Spinal cord (tissue), 10 donors: ENCODE results near the gene METRN. TPM values are rescaled to one million over a fixed set of nuclear protein-coding genes. Genes with fewer than 3 reads are reported as not detected.

Experiments
- DNase-seq, 6 donors: peaks; one replicate each; pipeline versions ENCODE4 v3.0.0 to v3.0.0-alpha.2; 2013 to 2015; ENCODE audit warnings: low spot score in 6 of 6, low read depth in 4 of 6
- H3K27ac ChIP-seq: one replicate; pipeline ENCODE4 v1.5.1; 2013; ENCODE audit warnings: low read depth, low read length, control low read depth
- H3K27me3 ChIP-seq: one replicate; pipeline ENCODE4 v1.6.1; 2013; ENCODE audit warnings: low read length; ENCODE audit not compliant: control insufficient read depth, insufficient read depth
- H3K36me3 ChIP-seq: one replicate; pipeline ENCODE4 v1.6.1; 2013; ENCODE audit warnings: low read length; ENCODE audit not compliant: control insufficient read depth, insufficient read depth
- H3K4me1 ChIP-seq: one replicate; pipeline ENCODE4 v1.6.1; 2013; ENCODE audit warnings: low read length; ENCODE audit not compliant: control insufficient read depth, insufficient read depth
- H3K4me3 ChIP-seq: one replicate; pipeline ENCODE4 v1.5.1; 2013; ENCODE audit warnings: low read depth, low read length, control low read depth
- H3K9me3 ChIP-seq: one replicate; pipeline ENCODE4 v1.6.1; 2013; ENCODE audit warnings: low read length; ENCODE audit not compliant: control insufficient read depth, insufficient read depth
- WGBS: methylation state at CpG from one replicate; pipeline ENCODE4 v1.1.5; 2013; ENCODE audit warnings: missing lambda C conversion rate; ENCODE audit not compliant: insufficient coverage; 5-methylcytosine and 5-hydroxymethylcytosine counted together
- polyA plus RNA-seq, 2 donors: library from polyadenylated mRNA; unstranded; fragments of 120-200 nt; gene quantifications; one replicate each; pipeline ENCODE4 v1.2.1, GENCODE V29; 2013; ENCODE audit not compliant: insufficient read length in 2 of 2
- total RNA-seq, 2 donors: library from RNA; depleted of rRNA in 1 of 2; stranded (reverse); fragments of 120-200 nt in 1 of 2; fragments of >200 nt in 1 of 2; gene quantifications; one replicate each; pipeline versions ENCODE4 v1.2.3 to v1.2.4, GENCODE V29; 2013 to 2014
- donor health status: healthy.

The METRN gene
- total and polyA plus RNA-seq, 4 donors = 75.5 to 402 (median 319) TPM

DNA sequence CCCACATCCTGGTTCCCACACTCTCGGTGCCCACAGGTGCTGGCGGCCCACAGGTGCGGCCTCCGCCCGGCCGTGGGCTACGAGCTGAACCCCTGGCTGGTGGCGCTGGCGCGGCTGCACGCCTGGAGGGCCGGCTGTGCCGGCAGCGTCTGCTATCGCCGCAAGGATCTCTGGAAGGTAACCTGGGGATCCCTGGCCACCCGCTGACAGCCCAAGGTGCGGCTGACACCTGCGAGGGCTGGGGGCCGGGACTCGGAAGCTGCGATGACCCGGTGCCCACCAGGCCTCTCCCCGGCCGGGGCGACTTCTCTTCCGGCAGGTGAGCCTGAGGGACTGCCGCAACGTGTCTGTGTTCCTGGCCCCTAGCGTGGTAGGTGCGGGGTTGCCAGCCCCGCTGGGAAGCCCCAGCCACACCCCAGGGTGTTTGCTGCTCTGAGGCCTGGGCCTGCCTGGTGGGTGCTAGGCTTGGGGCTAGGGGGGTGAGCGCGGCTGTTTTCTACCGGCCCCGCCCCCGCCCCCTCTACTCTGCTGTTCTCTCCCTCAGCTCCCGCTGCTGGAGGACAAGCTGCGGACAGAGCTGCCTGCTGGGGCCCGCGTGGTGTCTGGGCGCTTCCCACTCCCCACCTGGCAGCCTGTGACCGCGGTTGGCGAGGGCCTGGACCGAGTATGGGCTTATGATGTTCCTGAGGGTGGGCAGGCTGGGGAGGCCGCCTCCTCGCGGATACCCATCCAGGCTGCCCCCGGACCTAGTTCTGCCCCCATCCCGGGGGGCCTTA, 7.0 kb downstream of the METRN start:
- no peak for DNase-seq
- Histone ChIP-seq H3K4me3 (peak overlapping the region; percentile 29), H3K9me3 (no peaks in the 10 kb centered on the region), H3K27me3 (no peaks in the 10 kb centered on the region), H3K4me1 (peaks cover 80% of the 10 kb centered on the region), H3K36me3 (peaks cover 65% of the 10 kb centered on the region), H3K27ac (no peak overlapping the region)
- WGBS = 80% methylated on average over 44 of the region's 51 CpGs

DNA sequence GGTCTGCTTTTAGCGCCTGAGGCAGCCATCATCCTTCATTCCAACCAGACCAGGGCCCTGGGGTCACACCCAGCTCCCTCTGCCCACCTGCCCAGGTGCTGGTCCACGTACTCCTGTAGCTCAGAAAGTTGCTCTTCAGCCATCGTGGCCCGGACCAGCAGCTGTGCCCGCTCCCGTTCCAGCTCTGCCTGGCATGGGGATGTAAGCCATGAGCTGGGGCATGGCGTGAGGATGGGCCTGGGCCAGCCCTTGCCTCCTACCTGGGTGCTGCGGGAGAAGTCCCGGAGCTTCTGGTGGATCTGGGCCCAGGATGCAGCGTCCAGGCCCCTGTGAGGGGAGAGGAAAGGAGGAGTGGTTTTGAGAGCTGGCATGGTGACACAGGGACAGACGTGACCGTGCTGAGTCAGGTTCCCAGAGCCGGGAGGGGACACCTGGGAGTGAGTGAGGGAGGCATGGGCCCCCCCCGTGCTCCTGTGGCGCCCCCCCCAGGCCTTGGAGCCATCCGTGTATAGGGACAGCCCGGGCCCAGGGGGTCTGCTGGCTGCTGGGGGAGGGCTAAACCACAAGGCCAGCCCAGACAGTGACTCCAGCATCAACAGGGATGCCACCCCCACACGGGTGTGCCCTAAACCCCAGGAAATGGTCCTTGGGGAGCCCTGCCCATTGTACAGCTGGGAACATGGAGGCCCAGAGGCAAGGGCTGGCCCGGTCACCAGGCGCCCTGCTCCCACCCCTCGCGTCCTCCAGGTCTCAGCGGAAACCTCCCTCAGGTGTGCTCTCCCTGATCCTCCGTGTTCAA, 8.1 kb downstream of the METRN start:
- H3K4me1 ChIP-seq = peaks cover 79% of the 10 kb centered on the region
- H3K36me3 ChIP-seq = peaks cover 54% of the 10 kb centered on the region
- no peak for DNase-seq
- no peak overlapping the region for H3K27ac ChIP-seq
- H3K9me3 ChIP-seq = no peaks in the 10 kb centered on the region
- no peak overlapping the region for H3K4me3 ChIP-seq
- no peaks in the 10 kb centered on the region for H3K27me3 ChIP-seq
- 88% methylated on average over 24 of the region's 24 CpGs for WGBS

DNA sequence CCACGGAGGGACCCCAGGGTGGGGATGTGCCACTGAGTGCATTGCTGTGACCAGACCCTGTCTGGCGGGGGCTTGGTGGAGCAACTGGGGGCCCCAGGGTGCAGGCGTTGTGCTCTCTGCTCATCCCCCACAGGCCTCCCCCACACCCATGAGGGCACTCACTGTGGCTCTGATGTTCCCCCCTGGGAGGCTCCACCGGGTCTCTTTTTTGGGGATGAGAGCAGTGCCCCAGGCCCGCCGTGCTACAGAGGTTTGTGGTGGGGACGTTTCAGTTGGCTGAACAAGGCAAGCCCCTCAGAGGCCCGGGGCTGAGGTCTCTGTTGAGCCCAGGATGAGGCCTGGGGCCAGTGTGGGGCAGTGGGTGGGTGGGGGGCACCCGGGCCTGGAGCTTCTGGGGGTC, 8.8 kb downstream of the METRN start:
- no peak overlapping the region for H3K27ac ChIP-seq
- H3K36me3 ChIP-seq = peaks cover 48% of the 10 kb centered on the region
- H3K4me1 ChIP-seq = peaks cover 79% of the 10 kb centered on the region
- H3K9me3 ChIP-seq = no peaks in the 10 kb centered on the region
- WGBS = 88% methylated on average over 8 of the region's 9 CpGs
- no peak overlapping the region for H3K4me3 ChIP-seq
- no peak for DNase-seq
- no peaks in the 10 kb centered on the region for H3K27me3 ChIP-seq

DNA sequence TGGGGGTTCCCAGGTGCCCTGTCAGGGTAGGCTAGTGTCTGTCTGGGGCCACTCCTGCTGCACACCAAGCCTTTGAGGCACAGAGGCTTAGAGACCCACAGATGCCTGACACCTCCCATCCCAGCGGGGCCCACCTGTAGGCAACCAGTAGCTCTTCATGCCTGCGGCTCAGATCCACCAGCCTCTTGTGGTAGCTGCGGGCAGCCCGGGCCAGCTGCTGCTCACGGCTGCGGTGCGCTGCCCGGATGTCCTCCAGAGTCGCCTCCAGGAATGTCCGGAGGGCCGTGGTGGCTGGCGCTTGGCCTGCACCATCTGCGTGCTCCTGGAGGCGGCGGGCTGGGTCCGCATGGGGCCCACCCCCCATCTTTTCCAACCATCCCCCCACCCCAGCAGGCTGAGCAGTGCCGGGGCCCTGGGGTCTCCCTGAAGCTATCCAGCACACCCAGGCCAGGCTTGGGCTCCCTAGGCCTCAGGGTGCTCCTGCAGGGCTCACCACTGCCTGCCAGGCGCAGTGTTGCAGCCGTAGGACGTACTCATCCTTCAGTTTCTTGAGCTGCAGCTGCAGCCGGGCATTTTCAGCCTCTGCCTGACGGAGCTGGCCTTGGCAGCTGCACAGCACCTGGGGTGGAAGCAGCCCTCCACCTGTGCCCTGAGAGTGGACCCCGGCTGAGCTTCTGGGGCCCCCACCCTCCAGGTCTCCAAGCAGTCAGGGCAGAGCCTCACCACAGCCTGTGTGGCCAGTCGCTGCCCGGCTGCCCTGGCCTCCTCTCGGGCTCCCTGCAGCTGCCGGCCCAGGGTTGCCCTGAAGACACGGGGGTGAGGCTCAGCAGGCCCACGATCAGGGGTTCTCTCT, 9.5 kb downstream of the METRN start:
- 68% methylated on average over 29 of the region's 29 CpGs for WGBS
- H3K36me3 ChIP-seq = peaks cover 46% of the 10 kb centered on the region
- no peak overlapping the region for H3K27ac ChIP-seq
- no peaks in the 10 kb centered on the region for H3K27me3 ChIP-seq
- no peaks in the 10 kb centered on the region for H3K9me3 ChIP-seq
- no peak overlapping the region for H3K4me3 ChIP-seq
- H3K4me1 ChIP-seq = peaks cover 77% of the 10 kb centered on the region
- no peak for DNase-seq

DNA sequence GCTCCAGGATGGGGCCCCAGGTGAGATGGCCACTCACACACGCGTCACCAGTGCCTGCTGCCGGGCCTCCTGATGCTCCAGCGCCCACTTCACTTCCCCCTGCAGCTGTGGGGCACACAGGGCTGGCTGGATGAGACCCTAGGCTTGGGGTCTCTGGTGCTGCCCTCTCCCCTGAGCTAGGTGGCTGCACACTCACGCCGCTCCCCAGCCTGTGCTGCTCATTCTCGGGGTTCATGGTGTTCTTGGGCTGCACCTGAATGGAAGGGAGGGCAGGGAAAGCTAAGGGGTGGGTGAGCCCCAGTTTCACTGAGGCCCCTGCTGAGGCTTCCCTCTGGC, 10.1 kb downstream of the METRN start:
- Histone ChIP-seq H3K36me3 (peaks cover 52% of the 10 kb centered on the region), H3K9me3 (no peaks in the 10 kb centered on the region), H3K27me3 (no peaks in the 10 kb centered on the region), H3K4me3 (no peak overlapping the region), H3K27ac (no peak overlapping the region), H3K4me1 (peaks cover 76% of the 10 kb centered on the region)
- no peak for DNase-seq
- 81% methylated on average over 7 of the region's 7 CpGs for WGBS

DNA sequence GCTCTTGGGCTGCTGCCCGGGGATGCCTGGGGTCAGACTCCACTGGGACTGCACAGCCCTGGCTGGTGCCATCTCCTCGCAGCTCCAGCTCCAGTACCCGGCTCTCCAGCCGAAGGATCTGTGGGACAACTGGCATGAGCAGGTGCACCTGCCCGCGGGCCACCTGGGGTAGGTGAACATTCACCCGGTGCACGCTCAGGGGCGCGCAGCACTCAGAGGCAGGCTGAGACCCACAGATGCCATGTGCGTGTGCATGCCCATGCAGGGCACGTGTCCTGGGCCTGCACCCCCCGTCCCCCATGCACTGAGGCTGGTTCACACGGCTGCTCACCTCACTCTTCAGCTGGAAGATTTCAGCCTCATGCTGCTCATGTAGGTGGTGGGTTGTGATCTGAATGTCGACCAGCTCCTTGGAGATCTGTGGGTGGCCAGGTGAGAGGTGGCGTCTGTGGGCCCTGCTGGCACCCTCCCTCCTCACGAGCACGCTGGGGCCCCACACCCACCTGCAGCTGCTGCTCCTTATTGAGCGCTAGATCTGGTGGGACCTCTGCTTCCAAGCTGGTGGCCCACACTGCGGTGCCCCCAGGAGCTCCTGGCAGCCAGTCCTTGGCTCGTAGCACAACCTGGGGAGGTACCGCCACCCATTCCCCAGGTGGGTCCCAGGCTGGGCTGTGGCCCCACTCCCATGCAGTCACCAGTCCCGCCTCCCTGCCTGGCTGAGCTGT, 10.7 kb downstream of the METRN start:
- peaks cover 58% of the 10 kb centered on the region for H3K36me3 ChIP-seq
- 79% methylated on average over 19 of the region's 23 CpGs for WGBS
- no peaks in the 10 kb centered on the region for H3K27me3 ChIP-seq
- H3K27ac ChIP-seq = no peak overlapping the region
- no peaks in the 10 kb centered on the region for H3K9me3 ChIP-seq
- no peak overlapping the region for H3K4me3 ChIP-seq
- no peak for DNase-seq
- H3K4me1 ChIP-seq = peaks cover 70% of the 10 kb centered on the region

DNA sequence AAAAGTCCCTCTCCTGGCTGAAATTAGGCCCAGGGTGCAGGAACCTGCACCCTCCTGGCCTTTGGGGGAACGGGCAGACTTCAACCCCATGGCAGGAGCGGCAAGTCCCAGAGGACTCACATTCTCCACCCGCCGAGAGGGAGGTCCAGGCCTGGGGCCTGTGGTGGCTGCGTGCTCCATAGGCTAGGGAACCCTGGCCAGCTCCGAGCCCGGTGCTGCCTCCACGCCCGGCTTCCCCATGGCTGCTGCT, 11.2 kb downstream of the METRN start:
- H3K4me1 ChIP-seq = peaks cover 68% of the 10 kb centered on the region
- no peak for DNase-seq
- H3K27me3 ChIP-seq = no peaks in the 10 kb centered on the region
- H3K9me3 ChIP-seq = no peaks in the 10 kb centered on the region
- H3K27ac ChIP-seq = no peak overlapping the region
- peaks cover 63% of the 10 kb centered on the region for H3K36me3 ChIP-seq
- WGBS = 21% methylated on average over 9 of the region's 9 CpGs
- no peak overlapping the region for H3K4me3 ChIP-seq

DNA sequence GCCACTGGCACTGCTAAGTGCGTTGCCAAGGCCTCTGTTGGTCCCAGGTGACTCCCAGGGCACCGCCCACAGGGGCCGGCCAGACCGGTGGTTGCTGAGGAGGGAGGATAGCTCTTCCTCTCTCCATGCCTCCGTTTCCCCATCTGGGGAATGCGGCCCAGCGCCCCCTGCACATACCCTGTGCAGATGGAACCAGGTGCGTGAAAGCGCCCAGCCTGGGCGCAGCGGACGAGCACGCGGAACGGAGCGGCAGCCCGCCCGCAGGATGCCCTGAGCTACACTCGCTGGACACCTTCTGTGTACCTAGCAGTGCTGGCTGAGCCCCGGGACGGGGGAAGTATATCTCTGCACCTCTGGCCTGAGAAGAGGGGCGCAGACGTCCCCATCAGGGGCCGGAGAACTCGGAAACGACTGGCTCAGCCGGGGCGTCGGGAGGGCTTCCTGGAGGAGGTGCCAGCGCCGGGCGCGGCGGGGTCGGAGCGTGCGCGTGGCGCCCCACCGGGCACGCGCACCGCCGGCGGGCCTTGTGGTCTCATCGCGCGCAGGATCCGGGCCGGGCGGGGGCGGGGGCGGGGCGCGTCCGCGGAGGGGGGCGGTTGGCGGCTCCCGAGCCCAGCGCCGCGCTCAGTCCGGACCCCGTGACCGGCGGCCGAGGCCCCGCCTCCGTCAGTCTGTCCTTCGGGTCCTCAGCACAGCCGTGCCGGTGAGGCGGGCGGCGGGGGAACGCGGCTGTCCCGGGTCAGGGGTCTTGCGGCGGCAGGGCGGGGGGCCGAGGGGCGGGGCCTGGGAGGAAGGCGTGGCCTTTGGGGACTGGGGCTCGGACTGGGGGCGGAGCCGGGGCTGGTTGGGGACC, 11.7 kb downstream of the METRN start, which contains the start of the genes CCDC78 and HAGHL:
Gene CCDC78, minus strand, starts transcription at position 6 of the 853 bp plus-strand sequence. CDS start 76 bp downstream, outside the sequence.
Gene HAGHL, plus strand, starts transcription at position 669 of the 853 bp plus-strand sequence. CDS start 404 bp downstream, outside the sequence.
- peak within 1 kb of the TSS; percentile 59 for H3K4me3 ChIP-seq
- WGBS = 1% methylated on average over 85 of the region's 88 CpGs
- no peaks in the 10 kb centered on the region for H3K9me3 ChIP-seq
- H3K4me1 ChIP-seq = peaks cover 65% of the 10 kb centered on the region
- H3K36me3 ChIP-seq = peaks cover 66% of the 10 kb centered on the region
- no peaks in the 10 kb centered on the region for H3K27me3 ChIP-seq
- H3K27ac ChIP-seq = no peak within 1 kb of the TSS
- peak in 2 of 6 donors; percentile 68 to 81 for DNase-seq
